SK-N-SH (cell line): Measurements from ENCODE around the gene ZCCHC14. TPM values are rescaled to one million over a fixed set of nuclear protein-coding genes. Genes with fewer than 3 reads are reported as not detected.
A peak's percentile ranks its signal among the peaks of the same experiment; 100 is the strongest.

ENCODE experiments used
- CTCF ChIA-PET: fragments of 300-600, 350-600 bp; formaldehyde crosslinking; extraction: SDS; loops from one replicate; lab custom pipeline; 2021; lab: Yijun Ruan, JAX
- POLR2A ChIA-PET: fragments of 350-600 bp; sonication (Branson Sonifier 250); formaldehyde crosslinking; extraction: SDS; loops from one replicate; lab custom pipeline; 2020; ENCODE audit warnings: antibody characterized with exemption, inconsistent platforms; lab: Yijun Ruan, JAX
- DNase-seq: peaks from one replicate; pipeline ENCODE4 v3.0.0; 2012
- H2AFZ ChIP-seq: fragments of 200-600 bp; sonication (generic); 2 replicates; pipeline ENCODE4 v1.8.1; 2016; ENCODE audit warnings: antibody characterized with exemption, mild to moderate bottlenecking, low read depth
- H3F3A ChIP-seq: fragments of 200-600 bp; sonication (generic); replicated peaks from 2 replicates; pipeline ENCODE3; 2016; ENCODE audit warnings: antibody characterized with exemption, mild to moderate bottlenecking; ENCODE audit not compliant: insufficient read depth
- H3K27ac ChIP-seq, 2 experiments: fragments of 200-500 bp in 1 of 2; fragments of 200-600 bp in 1 of 2; sonication (Bioruptor generic) in 1 of 2; sonication (generic), shearing (Covaris generic) in 1 of 2; 2 replicates each; pipeline versions ENCODE4 v1.5.1 to v1.6.1; 2014 to 2016; ENCODE audit warnings: low read depth in 2 of 2, inconsistent platforms in 1 of 2, low read length in 1 of 2, mild to moderate bottlenecking in 1 of 2, mixed read lengths in 1 of 2
- H3K27me3 ChIP-seq: fragments of 200-600 bp; sonication (generic), shearing (Covaris generic); 2 replicates; pipeline ENCODE4 v1.6.1; 2016; ENCODE audit warnings: mixed run types; ENCODE audit not compliant: insufficient read depth
- H3K36me3 ChIP-seq, 2 experiments: fragments of 200-500 bp in 1 of 2; fragments of 200-600 bp in 1 of 2; sonication (Bioruptor generic) in 1 of 2; sonication (generic) in 1 of 2; replicated peaks in 1 of 2; 2 replicates each; pipeline versions ENCODE3 to v1.5.1; 2014 to 2016; ENCODE audit warnings: low read length in 1 of 2, mild to moderate bottlenecking in 1 of 2; ENCODE audit not compliant: insufficient read depth in 2 of 2, control insufficient read depth in 1 of 2
- H3K4me1 ChIP-seq, 2 experiments: fragments of 200-500 bp in 1 of 2; fragments of 200-600 bp in 1 of 2; sonication (Bioruptor generic) in 1 of 2; sonication (generic), shearing (Covaris generic) in 1 of 2; 2 replicates each; pipeline versions ENCODE4 v1.5.1 to v1.6.1; 2014 to 2016; ENCODE audit warnings: low read depth in 1 of 2, low read length in 1 of 2, mixed run types in 1 of 2; ENCODE audit not compliant: insufficient read depth in 2 of 2, control insufficient read depth in 1 of 2
- H3K4me2 ChIP-seq: fragments of 200-600 bp; sonication (generic), shearing (Covaris generic); 2 replicates; pipeline ENCODE4 v1.6.1; 2017; ENCODE audit warnings: mixed run types
- H3K4me3 ChIP-seq, 2 experiments: fragments of 200-500 bp in 1 of 2; fragments of 200-600 bp in 1 of 2; sonication (Bioruptor generic) in 1 of 2; sonication (generic), shearing (Covaris generic) in 1 of 2; 2 replicates each; pipeline versions ENCODE4 v1.5.1 to v1.8.1; 2014 to 2016; ENCODE audit warnings: low read depth in 2 of 2, inconsistent platforms in 1 of 2, low read length in 1 of 2, mild to moderate bottlenecking in 1 of 2, mixed read lengths in 1 of 2, moderate library complexity in 1 of 2
- H3K79me2 ChIP-seq: fragments of 200-600 bp; sonication (generic); 2 replicates; pipeline ENCODE4 v1.8.1; 2017; ENCODE audit warnings: mild to moderate bottlenecking; ENCODE audit not compliant: insufficient read depth
- H3K9ac ChIP-seq: fragments of 200-600 bp; sonication (generic); 2 replicates; pipeline ENCODE4 v1.6.1; 2017; ENCODE audit warnings: mixed run types
- H3K9me2 ChIP-seq: fragments of 200-600 bp; sonication (generic); 2 replicates; pipeline ENCODE4 v1.6.1; 2017; ENCODE audit warnings: mixed run types
- H3K9me3 ChIP-seq: fragments of 200-600 bp; sonication (generic); 2 replicates; pipeline ENCODE4 v1.6.1; 2017; ENCODE audit warnings: mixed run types, mild to moderate bottlenecking, moderate library complexity
- H4K20me1 ChIP-seq: fragments of 200-600 bp; sonication (generic); 2 replicates; pipeline ENCODE4 v1.6.1; 2017; ENCODE audit warnings: mild to moderate bottlenecking, mixed run types; ENCODE audit not compliant: insufficient read depth
- EP300 ChIP-seq, 2 experiments: IDR thresholded peaks; 2 replicates each; pipeline versions ENCODE4 v1.4.0 to v1.6.1; 2012; ENCODE audit warnings: borderline replicate concordance in 1 of 2, low read depth in 1 of 2, low read length in 1 of 2
- FOSL2 ChIP-seq: IDR thresholded peaks from 2 replicates; pipeline ENCODE4 v1.4.0; 2012; ENCODE audit warnings: low read depth, mild to moderate bottlenecking, moderate library complexity, borderline replicate concordance
- FOXJ3 ChIP-seq: sonication (generic); formaldehyde crosslinking; IDR thresholded peaks from 2 replicates; pipeline ENCODE4 v1.5.1; 2020; ENCODE audit warnings: mild to moderate bottlenecking, missing genetic modification reagents
- FOXM1 ChIP-seq: IDR thresholded peaks from 2 replicates; pipeline ENCODE4 v1.4.0; 2012; ENCODE audit warnings: low read depth, mild to moderate bottlenecking
- JUND ChIP-seq: IDR thresholded peaks from 2 replicates; pipeline ENCODE4 v1.4.0; 2012
- MEF2A ChIP-seq: IDR thresholded peaks from 2 replicates; pipeline ENCODE4 v1.4.0; 2012; ENCODE audit warnings: low read depth, borderline replicate concordance
- MXI1 ChIP-seq: IDR thresholded peaks from 2 replicates; pipeline ENCODE4 v1.6.1; 2012; ENCODE audit warnings: mild to moderate bottlenecking, low read depth, low read length, improper control_type of control experiment
- NRF1 ChIP-seq: IDR thresholded peaks from 2 replicates; pipeline ENCODE4 v1.6.1; 2012; ENCODE audit warnings: low read depth, mild to moderate bottlenecking, low read length
- POLR2AphosphoS5 ChIP-seq: IDR thresholded peaks from 2 replicates; pipeline ENCODE4 v1.6.1; 2012; ENCODE audit warnings: low read depth, low read length
- RAD21 ChIP-seq: IDR thresholded peaks from 2 replicates; pipeline ENCODE4 v1.6.1; 2012; ENCODE audit warnings: mild to moderate bottlenecking, low read length
- RFX5 ChIP-seq: IDR thresholded peaks from 2 replicates; pipeline ENCODE4 v1.6.1; 2012; ENCODE audit warnings: mild to moderate bottlenecking, improper control_type of control experiment, low read length
- TCF12 ChIP-seq: IDR thresholded peaks from 2 replicates; pipeline ENCODE4 v1.4.0; 2012
- TEAD4 ChIP-seq: IDR thresholded peaks from 2 replicates; pipeline ENCODE4 v1.4.0; 2012; ENCODE audit warnings: mild to moderate bottlenecking, borderline replicate concordance; ENCODE audit not compliant: insufficient read depth
- whole genome bisulfite sequencing: methylation state at CpG from one replicate; pipeline ENCODE4 v1.1.6; 2017; ENCODE audit warnings: low lambda C conversion rate; 5-methylcytosine and 5-hydroxymethylcytosine counted together
- polyA plus RNA-seq, 3 experiments: library from polyadenylated mRNA; depleted of rRNA; stranded (reverse); fragments of >200 nt; gene quantifications; 2 replicates each; pipeline ENCODE4 v1.2.3, GENCODE V29; 2012
- TF ChIP-seq, protein P1 (sequence below): IDR thresholded peaks from 2 replicates; pipeline ENCODE4; 2012
- TF ChIP-seq, protein P2 (sequence below): IDR thresholded peaks from 2 replicates; pipeline ENCODE4 v1.4.0; 2012; ENCODE audit warnings: low read depth
- TF ChIP-seq, protein P3 (sequence below): fragments of 150-350 bp; IDR thresholded peaks from 2 replicates; pipeline ENCODE4 v1.6.1; 2017; ENCODE audit warnings: antibody characterized with exemption, low read length, low read depth, borderline replicate concordance
- TF ChIP-seq, protein P4 (sequence below): fragments of 150-350 bp; IDR thresholded peaks from 2 replicates; pipeline ENCODE4 v1.6.1; 2016; ENCODE audit warnings: mild to moderate bottlenecking, low read depth, low read length

The ZCCHC14 gene
- polyA plus RNA-seq, 1 of the 3 experiments (the other 2 are of a cell fraction): 5.7 TPM

DNA sequence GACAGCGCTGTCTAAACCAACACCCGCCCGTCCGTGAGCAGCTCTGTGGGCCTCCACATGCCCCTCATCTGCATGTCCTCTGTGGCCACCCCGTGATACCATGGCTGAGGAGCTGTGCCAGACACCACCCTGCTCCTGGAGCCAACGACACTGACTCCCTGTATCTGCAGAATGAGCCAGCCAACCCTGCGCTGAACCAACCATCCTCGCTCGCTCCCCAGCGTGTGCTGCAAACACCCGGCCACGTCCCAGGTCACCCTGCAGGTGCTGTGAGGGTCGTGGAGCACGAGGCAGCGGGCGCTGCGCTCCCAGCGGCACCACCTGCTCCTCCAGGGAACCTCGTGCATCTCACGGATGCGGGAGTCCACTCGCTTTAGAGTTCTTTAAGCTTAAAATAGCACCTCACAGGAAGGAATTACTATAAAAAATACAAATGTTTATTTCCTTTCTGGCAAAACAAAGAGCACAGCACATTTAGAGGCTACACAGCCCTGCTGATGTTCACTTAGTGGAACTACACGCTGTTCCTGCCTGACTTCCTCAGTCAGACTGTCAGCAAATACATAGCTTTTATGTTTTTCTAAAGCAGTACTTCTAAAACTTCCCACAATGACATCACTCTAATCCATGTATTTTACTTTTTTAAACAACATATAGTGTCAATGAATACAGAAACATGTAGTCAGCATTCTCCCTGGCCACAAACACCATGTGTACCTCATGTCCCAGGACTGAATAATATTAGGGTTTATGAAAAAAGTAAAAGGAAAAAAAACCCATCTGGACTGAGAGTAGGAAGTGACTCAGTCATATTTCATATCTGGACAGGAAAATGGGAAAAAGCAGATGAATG lies 57.2 kb downstream of the ZCCHC14 start:
- Histone ChIP-seq H3K9ac (peak overlapping the region; percentile 40; the same call in 1 of the 2 replicates), H3K4me3 (peak overlapping the region; percentile 25 to 63; a peak in 3 of 4 replicates), H2AFZ (no peak overlapping the region), H3K4me1 (peaks cover 18 to 37% of the 10 kb centered on the region in 2 experiments), H3K79me2 (peaks cover 76% of the 10 kb centered on the region), H3K9me3 (no peaks in the 10 kb centered on the region), H3F3A (peaks cover 31% of the 10 kb centered on the region), H3K36me3 (no peaks in the 10 kb centered on the region), H4K20me1 (peaks cover 44% of the 10 kb centered on the region), H3K27me3 (no peaks in the 10 kb centered on the region), H3K9me2 (no peaks in the 10 kb centered on the region), H3K4me2 (peak overlapping the region; percentile 93), H3K27ac (peak overlapping the region; percentile 71 to 93)
- CTCF ChIA-PET: interaction anchor here (1.4 to 3.4 kb wide), 4 partner anchors 11 to 200 kb away, joined by 5 to 11 read pairs (median 10); no protein-coding TSS in a partner anchor
- DNase-seq: peak; percentile 41
- WGBS: 79% methylated on average over 17 of the region's 23 CpGs
- TF ChIP-seq, protein P1, sequence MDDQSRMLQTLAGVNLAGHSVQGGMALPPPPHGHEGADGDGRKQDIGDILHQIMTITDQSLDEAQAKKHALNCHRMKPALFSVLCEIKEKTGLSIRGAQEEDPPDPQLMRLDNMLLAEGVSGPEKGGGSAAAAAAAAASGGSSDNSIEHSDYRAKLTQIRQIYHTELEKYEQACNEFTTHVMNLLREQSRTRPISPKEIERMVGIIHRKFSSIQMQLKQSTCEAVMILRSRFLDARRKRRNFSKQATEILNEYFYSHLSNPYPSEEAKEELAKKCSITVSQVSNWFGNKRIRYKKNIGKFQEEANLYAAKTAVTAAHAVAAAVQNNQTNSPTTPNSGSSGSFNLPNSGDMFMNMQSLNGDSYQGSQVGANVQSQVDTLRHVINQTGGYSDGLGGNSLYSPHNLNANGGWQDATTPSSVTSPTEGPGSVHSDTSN: peak; percentile 56; the same call in 1 of the 2 replicates
- peak; percentile 94 for TF ChIP-seq TCF12
- no peak for TF ChIP-seq FOXJ3 (CRISPR knock-in tag)
- 0 out of 2 replicates have a peak, but pooled peaks have one; percentile 20 for TF ChIP-seq FOXM1
- no peak; a peak in 1 of 4 replicates for TF ChIP-seq EP300 (IDR thresholded peaks at IDR 0.05; ENCODE audit: borderline replicate concordance in 1 of 2, low read depth in 1 of 2, low read length in 1 of 2)
- peak; percentile 30; the same call in 1 of the 2 replicates for TF ChIP-seq POLR2AphosphoS5
- TF ChIP-seq, protein P2, sequence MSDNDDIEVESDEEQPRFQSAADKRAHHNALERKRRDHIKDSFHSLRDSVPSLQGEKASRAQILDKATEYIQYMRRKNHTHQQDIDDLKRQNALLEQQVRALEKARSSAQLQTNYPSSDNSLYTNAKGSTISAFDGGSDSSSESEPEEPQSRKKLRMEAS: peak; percentile 55
- TF ChIP-seq FOSL2: peak; percentile 71
- peak; percentile 68 for TF ChIP-seq JUND
- POLR2A ChIA-PET: no interaction called here

DNA sequence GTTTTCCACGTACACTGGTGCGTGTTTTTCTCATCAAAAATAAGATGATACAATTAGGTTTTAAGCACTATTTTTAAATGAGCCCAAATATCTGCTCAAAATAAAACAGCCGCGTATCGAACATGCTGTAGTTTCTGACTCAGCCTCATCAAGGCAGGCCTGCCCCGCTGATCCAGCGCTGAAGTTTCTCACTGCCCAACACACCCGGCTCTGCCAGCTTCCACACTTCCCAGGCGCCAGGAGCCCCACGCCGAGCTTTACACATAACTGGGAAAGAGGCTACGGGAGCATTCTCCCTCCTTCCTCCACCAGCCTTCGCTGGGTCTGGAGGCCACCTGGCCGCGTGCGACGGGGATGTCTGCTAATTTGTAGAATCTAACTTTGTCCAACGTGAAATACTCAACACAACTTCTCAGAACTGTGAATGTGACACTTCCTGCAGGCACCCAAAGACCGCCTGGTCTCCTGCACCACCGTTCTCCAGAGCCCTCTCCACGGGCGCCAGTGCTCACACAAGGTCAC lies 58.6 kb downstream of the ZCCHC14 start:
- Histone ChIP-seq H3K36me3 (peaks cover 0 to 4% of the 10 kb centered on the region in 2 experiments), H3K79me2 (peaks cover 67% of the 10 kb centered on the region), H3K9ac (no peak overlapping the region), H3K4me3 (no peak overlapping the region), H3K9me2 (no peaks in the 10 kb centered on the region)
- no peak for DNase-seq
- POLR2A ChIA-PET: no interaction called here
- TF ChIP-seq FOSL2 (no peak), NRF1 (no peak), RAD21 (no peak), MEF2A (no peak), TEAD4 (no peak), POLR2AphosphoS5 (no peak), MXI1 (no peak), RFX5 (no peak)
- TF ChIP-seq, protein P3, sequence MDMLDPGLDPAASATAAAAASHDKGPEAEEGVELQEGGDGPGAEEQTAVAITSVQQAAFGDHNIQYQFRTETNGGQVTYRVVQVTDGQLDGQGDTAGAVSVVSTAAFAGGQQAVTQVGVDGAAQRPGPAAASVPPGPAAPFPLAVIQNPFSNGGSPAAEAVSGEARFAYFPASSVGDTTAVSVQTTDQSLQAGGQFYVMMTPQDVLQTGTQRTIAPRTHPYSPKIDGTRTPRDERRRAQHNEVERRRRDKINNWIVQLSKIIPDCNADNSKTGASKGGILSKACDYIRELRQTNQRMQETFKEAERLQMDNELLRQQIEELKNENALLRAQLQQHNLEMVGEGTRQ: no peak
- TF ChIP-seq, protein P4, sequence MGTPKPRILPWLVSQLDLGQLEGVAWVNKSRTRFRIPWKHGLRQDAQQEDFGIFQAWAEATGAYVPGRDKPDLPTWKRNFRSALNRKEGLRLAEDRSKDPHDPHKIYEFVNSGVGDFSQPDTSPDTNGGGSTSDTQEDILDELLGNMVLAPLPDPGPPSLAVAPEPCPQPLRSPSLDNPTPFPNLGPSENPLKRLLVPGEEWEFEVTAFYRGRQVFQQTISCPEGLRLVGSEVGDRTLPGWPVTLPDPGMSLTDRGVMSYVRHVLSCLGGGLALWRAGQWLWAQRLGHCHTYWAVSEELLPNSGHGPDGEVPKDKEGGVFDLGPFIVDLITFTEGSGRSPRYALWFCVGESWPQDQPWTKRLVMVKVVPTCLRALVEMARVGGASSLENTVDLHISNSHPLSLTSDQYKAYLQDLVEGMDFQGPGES: no peak
- TF ChIP-seq, protein P2: no peak
- TF ChIP-seq, all 33 proteins: peak for 0
- Histone ChIP-seq H3K9me3 (no peaks in the 10 kb centered on the region), H3F3A (peaks cover 28% of the 10 kb centered on the region), H4K20me1 (peaks cover 43% of the 10 kb centered on the region), H2AFZ (no peak overlapping the region), H3K4me2 (no peak overlapping the region), H3K27ac (no peak overlapping the region), H3K27me3 (no peaks in the 10 kb centered on the region), H3K4me1 (peaks cover 18 to 37% of the 10 kb centered on the region in 2 experiments)
- CTCF ChIA-PET: interaction anchor here (2.3 kb wide), 1 partner anchor 201 kb away, joined by 10 read pairs; no protein-coding TSS in a partner anchor
- WGBS: 96% methylated on average over 22 of the region's 22 CpGs
